Measurements from ENCODE around the gene FGFRL1. TPM values are rescaled to one million over a fixed set of nuclear protein-coding genes. Genes with fewer than 3 reads are reported as not detected.
"Not testable (repeated sequence)": the region's sequence is repeated elsewhere in the genome, so short reads cannot be mapped to it uniquely, and the experiment has no call there.

Gene FGFRL1
- total RNA-seq, 1 donor from 2014 or later, result 22.4 TPM

- Histone ChIP-seq H3K9me3 (replicated peaks) (no peaks in the 10 kb centered on the region), H3K27ac (replicated peaks) (no peak overlapping the region), H3K4me3 (no peak overlapping the region), H3K4me1 (peaks cover 15% of the 10 kb centered on the region), H3K36me3 (peaks cover 4% of the 10 kb centered on the region), H3K27me3 (ENCODE audit: low read depth) (peaks cover 44% of the 10 kb centered on the region)
- no peak for DNase-seq
- intact Hi-C loops (cut with micrococcal nuclease), result no loop called here
- no peak for TF ChIP-seq CTCF (IDR thresholded peaks at IDR 0.05; ENCODE audit: borderline replicate concordance)
Observed at GRCh38 chr4:995311-996026, 16.0 kb upstream of the FGFRL1 start.

DNA sequence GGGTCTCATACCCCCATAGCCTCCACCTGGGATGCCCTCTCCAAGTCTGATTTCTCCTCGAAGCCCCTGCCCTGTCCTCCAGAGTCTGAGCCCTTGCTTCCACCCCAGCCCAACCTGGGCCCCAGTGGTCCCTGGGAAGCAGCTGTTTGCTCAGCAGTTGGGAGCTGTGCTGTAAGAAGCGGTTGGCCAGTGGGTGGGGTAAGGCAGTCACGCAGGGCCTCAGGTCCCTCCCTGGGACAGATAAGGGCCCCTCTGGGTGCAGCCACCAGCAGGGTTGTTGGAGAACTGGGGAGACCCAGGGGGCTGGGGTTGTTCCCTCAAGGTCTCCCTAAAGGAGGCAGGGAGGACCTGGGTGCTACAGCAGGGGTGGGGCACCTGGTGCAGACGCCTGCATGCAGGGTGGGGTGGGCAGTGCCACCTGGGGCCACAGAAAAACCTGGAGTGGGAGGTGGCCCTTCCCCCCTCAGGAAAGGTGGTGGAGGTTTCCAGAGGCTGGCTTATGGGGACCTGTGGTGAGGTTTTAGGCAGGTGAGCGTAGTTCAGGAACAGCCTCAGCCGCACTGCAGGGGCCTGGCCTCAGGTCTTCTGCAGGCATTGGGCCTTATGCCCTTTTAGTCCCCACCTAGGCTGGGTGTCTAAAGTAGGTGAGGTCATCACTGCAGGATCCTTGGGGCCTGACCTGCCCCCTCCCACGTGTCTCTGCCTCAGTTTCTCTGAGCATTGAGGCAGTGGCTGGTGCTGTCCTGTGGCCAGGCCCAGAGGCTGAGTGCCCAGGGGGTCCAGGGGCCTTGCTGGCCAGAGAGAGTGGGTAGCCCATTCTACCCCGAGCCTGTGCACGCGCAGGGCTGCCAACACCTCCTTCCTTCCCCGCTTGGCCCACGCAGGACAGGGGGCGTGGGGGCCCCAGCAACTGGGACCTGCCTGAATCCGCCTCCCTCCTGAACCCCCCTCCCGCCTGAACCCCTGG lies 15.1 kb upstream of the FGFRL1 start:
- Histone ChIP-seq H3K4me1 (peaks cover 15% of the 10 kb centered on the region), H3K9me3 (replicated peaks) (no peaks in the 10 kb centered on the region), H3K27ac (replicated peaks) (no peak overlapping the region), H3K27me3 (ENCODE audit: low read depth) (peaks cover 53% of the 10 kb centered on the region), H3K4me3 (no peak overlapping the region), H3K36me3 (no peaks in the 10 kb centered on the region)
- no peak for TF ChIP-seq CTCF (IDR thresholded peaks at IDR 0.05; ENCODE audit: borderline replicate concordance)
- DNase-seq, result no peak
- intact Hi-C loops (cut with micrococcal nuclease), result no loop called here

- Histone ChIP-seq H3K36me3 (no peaks in the 10 kb centered on the region), H3K9me3 (replicated peaks) (no peaks in the 10 kb centered on the region), H3K4me3 (peak overlapping the region; percentile 61), H3K27ac (replicated peaks) (no peak overlapping the region), H3K27me3 (ENCODE audit: low read depth) (peaks cover 59% of the 10 kb centered on the region), H3K4me1 (peaks cover 18% of the 10 kb centered on the region)
- TF ChIP-seq CTCF (IDR thresholded peaks at IDR 0.05; ENCODE audit: borderline replicate concordance), result no peak
- intact Hi-C loops (cut with micrococcal nuclease), result no loop called here
- no peak for DNase-seq
Observed at GRCh38 chr4:996997-997374, 14.4 kb upstream of the FGFRL1 start.

GRCh38 chr4:997375-998071 lies 13.9 kb upstream of the FGFRL1 start:
- Histone ChIP-seq H3K9me3 (replicated peaks) (no peaks in the 10 kb centered on the region), H3K4me3 (peak overlapping the region; percentile 61), H3K36me3 (no peaks in the 10 kb centered on the region), H3K27me3 (ENCODE audit: low read depth) (peaks cover 65% of the 10 kb centered on the region), H3K4me1 (peaks cover 23% of the 10 kb centered on the region), H3K27ac (replicated peaks) (no peak overlapping the region)
- intact Hi-C loops (cut with micrococcal nuclease), result no loop called here
- no peak for DNase-seq
- TF ChIP-seq CTCF (IDR thresholded peaks at IDR 0.05; ENCODE audit: borderline replicate concordance), result no peak

DNA sequence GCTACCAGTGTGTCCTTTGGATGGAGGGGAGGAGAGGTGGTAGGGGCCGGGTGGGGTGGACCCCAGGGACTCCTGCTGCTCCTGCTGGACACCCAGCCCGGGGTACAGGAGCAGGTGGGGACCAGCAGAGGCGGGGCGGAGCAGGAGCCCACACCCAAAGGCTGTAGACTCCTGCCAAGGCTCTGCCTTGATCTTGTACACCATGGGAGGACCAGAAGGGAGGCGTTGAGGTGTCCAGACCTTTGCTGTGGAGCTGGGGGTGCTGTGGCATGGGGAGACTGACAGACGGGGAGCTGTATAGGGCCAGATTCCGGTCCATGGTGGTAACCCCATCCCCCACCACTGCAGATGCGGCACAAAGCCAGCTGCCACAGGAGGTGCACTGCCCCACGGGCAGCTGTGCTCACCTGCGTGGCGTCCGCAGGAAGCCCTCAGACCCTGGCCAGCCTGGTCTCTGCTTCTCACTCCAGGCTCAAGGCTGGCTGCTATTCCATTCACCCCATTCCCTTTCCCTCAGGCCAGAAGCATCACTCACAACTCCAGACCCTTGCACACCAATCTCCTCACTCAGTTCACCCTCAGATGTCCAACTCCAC lies 13.2 kb upstream of the FGFRL1 start:
- intact Hi-C loops (cut with micrococcal nuclease), result no loop called here
- Histone ChIP-seq H3K9me3 (replicated peaks) (no peaks in the 10 kb centered on the region), H3K36me3 (no peaks in the 10 kb centered on the region), H3K4me3 (peak overlapping the region; percentile 61), H3K4me1 (peaks cover 29% of the 10 kb centered on the region), H3K27ac (replicated peaks) (no peak overlapping the region), H3K27me3 (ENCODE audit: low read depth) (peaks cover 71% of the 10 kb centered on the region)
- no peak for TF ChIP-seq CTCF (IDR thresholded peaks at IDR 0.05; ENCODE audit: borderline replicate concordance)
- no peak for DNase-seq

- Histone ChIP-seq H3K27me3 (ENCODE audit: low read depth) (peaks cover 83% of the 10 kb centered on the region), H3K4me1 (peaks cover 37% of the 10 kb centered on the region)
- DNase-seq; H3K27ac ChIP-seq (replicated peaks); intact Hi-C loops (cut with micrococcal nuclease); H3K36me3 ChIP-seq; H3K4me3 ChIP-seq; H3K9me3 ChIP-seq (replicated peaks): not testable (repeated sequence)
Observed at GRCh38 chr4:999240-999863, 12.1 kb upstream of the FGFRL1 start.
